ENCODE results near the gene VSIG2. TPM values are rescaled to one million over a fixed set of nuclear protein-coding genes. Genes with fewer than 3 reads are reported as not detected.
A peak's percentile ranks its signal among the peaks of the same experiment; 100 is the strongest.

VSIG2 gene
- total and polyA plus RNA-seq, 2 experiments from 2014 or later: 22.9 to 34.3 TPM

- no peaks in the 10 kb centered on the region for H3K9me3 ChIP-seq (ENCODE audit: low read depth)
- H3K27ac ChIP-seq: no peak overlapping the region
- H3K9me2 ChIP-seq (replicated peaks; ENCODE audit: insufficient read depth): no peaks in the 10 kb centered on the region
- H3K27me3 ChIP-seq: no peaks in the 10 kb centered on the region
- H3K36me3 ChIP-seq (replicated peaks; ENCODE audit: insufficient read depth, low read depth): no peaks in the 10 kb centered on the region
- H3K4me1 ChIP-seq (ENCODE audit: insufficient read depth): peaks cover 13% of the 10 kb centered on the region
- peak; percentile 71 for DNase-seq (ENCODE audit: low spot score)
- H2AFZ ChIP-seq: no peak overlapping the region
- peaks cover 94% of the 10 kb centered on the region for H4K20me1 ChIP-seq (ENCODE audit: insufficient read depth, poor library complexity, severe bottlenecking)
- peaks cover 100% of the 10 kb centered on the region for H3K79me2 ChIP-seq
- H3K4me3 ChIP-seq: no peak overlapping the region
- TF ChIP-seq EZH2 (IDR thresholded peaks at IDR 0.05; ENCODE audit: borderline replicate concordance): no peak
- TF ChIP-seq EZH2phosphoT487 (IDR thresholded peaks at IDR 0.05; ENCODE audit: low read depth, severe bottlenecking, unreplicated experiment): no peak
- TF ChIP-seq, protein P1, sequence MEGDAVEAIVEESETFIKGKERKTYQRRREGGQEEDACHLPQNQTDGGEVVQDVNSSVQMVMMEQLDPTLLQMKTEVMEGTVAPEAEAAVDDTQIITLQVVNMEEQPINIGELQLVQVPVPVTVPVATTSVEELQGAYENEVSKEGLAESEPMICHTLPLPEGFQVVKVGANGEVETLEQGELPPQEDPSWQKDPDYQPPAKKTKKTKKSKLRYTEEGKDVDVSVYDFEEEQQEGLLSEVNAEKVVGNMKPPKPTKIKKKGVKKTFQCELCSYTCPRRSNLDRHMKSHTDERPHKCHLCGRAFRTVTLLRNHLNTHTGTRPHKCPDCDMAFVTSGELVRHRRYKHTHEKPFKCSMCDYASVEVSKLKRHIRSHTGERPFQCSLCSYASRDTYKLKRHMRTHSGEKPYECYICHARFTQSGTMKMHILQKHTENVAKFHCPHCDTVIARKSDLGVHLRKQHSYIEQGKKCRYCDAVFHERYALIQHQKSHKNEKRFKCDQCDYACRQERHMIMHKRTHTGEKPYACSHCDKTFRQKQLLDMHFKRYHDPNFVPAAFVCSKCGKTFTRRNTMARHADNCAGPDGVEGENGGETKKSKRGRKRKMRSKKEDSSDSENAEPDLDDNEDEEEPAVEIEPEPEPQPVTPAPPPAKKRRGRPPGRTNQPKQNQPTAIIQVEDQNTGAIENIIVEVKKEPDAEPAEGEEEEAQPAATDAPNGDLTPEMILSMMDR (IDR thresholded peaks at IDR 0.05; ENCODE audit: poor library complexity): peak; percentile 61
- WGBS (ENCODE audit: low lambda C conversion rate, missing lambda C conversion rate): 94% methylated on average over 2 of the region's 2 CpGs
- H3K4me2 ChIP-seq: no peak overlapping the region
Measured at GRCh38 chr11:124793466-124794278, 41.6 kb upstream of the VSIG2 start.

DNA sequence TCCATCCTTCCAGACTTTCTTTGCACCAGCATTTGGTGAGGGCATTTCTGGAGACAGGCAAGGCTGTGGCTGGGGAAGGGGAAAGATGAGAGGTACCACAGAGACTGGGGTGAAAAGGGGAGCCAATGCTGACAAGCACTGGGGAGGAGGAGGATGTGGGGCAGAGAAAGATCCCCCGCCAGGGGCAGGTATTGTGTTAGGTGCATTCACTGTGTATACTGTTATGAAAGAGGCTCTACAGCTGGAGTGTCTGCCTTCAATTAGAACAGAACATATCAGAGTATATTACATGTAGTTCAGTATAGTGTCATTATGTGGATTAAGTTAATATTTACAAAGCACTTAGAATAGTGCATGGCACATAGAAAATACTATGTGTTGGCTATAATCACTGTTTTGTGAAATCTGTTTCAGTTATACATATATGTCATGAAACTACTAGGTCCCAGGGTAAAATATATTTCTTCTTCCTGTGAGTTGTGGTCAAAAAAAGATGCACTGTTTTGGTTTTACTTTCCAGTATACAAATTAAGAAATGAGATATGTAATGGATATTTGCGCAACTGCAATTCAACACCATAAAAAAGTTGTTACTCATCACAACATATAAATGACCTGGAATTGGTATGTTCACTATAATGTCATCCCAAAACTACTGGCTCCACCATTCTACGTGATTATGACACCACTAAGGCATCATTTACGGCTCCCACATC, 39.7 kb upstream of the VSIG2 start:
- H3K27me3 ChIP-seq: no peaks in the 10 kb centered on the region
- no peaks in the 10 kb centered on the region for H3K9me3 ChIP-seq (ENCODE audit: low read depth)
- WGBS (ENCODE audit: low lambda C conversion rate, missing lambda C conversion rate): over 99% methylated on average over 4 of the region's 4 CpGs
- H3K4me2 ChIP-seq: no peak overlapping the region
- no peaks in the 10 kb centered on the region for H3K9me2 ChIP-seq (replicated peaks; ENCODE audit: insufficient read depth)
- H3K79me2 ChIP-seq: peaks cover 100% of the 10 kb centered on the region
- no peak for DNase-seq (ENCODE audit: low spot score)
- H4K20me1 ChIP-seq (ENCODE audit: insufficient read depth, poor library complexity, severe bottlenecking): peaks cover 94% of the 10 kb centered on the region
- no peak for TF ChIP-seq EZH2 (IDR thresholded peaks at IDR 0.05; ENCODE audit: borderline replicate concordance)
- no peak for TF ChIP-seq EZH2phosphoT487 (IDR thresholded peaks at IDR 0.05; ENCODE audit: low read depth, severe bottlenecking, unreplicated experiment)
- TF ChIP-seq, protein P1 (IDR thresholded peaks at IDR 0.05; ENCODE audit: poor library complexity): no peak
- H3K27ac ChIP-seq: no peak overlapping the region
- no peak overlapping the region for H2AFZ ChIP-seq
- no peaks in the 10 kb centered on the region for H3K36me3 ChIP-seq (replicated peaks; ENCODE audit: insufficient read depth, low read depth)
- no peak overlapping the region for H3K4me3 ChIP-seq
- no peaks in the 10 kb centered on the region for H3K4me1 ChIP-seq (ENCODE audit: insufficient read depth)

DNA sequence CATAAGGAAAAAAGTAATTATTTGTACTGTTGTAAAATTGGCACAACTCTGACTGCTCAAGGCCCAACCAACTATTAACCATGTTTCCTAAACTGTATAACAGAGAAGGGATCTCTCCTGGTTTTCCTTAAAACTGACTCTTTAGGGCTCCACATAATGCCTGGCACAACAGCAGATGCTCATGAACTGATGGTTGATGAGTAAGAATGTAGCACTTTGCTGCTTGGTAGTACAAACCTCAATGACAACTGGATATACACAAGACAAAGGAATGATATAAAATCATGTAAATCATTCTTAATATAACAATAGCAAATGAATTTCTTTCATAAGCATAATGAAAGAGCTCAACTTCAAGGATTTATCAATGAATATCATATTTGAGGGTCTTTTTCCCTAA, 36.5 kb upstream of the VSIG2 start:
- H3K4me2 ChIP-seq: no peak overlapping the region
- DNase-seq (ENCODE audit: low spot score): no peak
- no peaks in the 10 kb centered on the region for H3K4me1 ChIP-seq (ENCODE audit: insufficient read depth)
- TF ChIP-seq, protein P1 (IDR thresholded peaks at IDR 0.05; ENCODE audit: poor library complexity): no peak
- TF ChIP-seq EZH2phosphoT487 (IDR thresholded peaks at IDR 0.05; ENCODE audit: low read depth, severe bottlenecking, unreplicated experiment) (no peak), EZH2 (IDR thresholded peaks at IDR 0.05; ENCODE audit: borderline replicate concordance) (no peak)
- no peaks in the 10 kb centered on the region for H3K9me2 ChIP-seq (replicated peaks; ENCODE audit: insufficient read depth)
- no peak overlapping the region for H2AFZ ChIP-seq
- H3K27ac ChIP-seq: no peak overlapping the region
- H4K20me1 ChIP-seq (ENCODE audit: insufficient read depth, poor library complexity, severe bottlenecking): peaks cover 89% of the 10 kb centered on the region
- no peaks in the 10 kb centered on the region for H3K36me3 ChIP-seq (replicated peaks; ENCODE audit: insufficient read depth, low read depth)
- no peaks in the 10 kb centered on the region for H3K27me3 ChIP-seq
- H3K79me2 ChIP-seq: peaks cover 97% of the 10 kb centered on the region
- H3K4me3 ChIP-seq: no peak overlapping the region
- H3K9me3 ChIP-seq (ENCODE audit: low read depth): no peaks in the 10 kb centered on the region

Measured in hepatocyte (in vitro differentiated cells).